Measurements from ENCODE around the gene SLC25A1. TPM values are rescaled to one million over a fixed set of nuclear protein-coding genes. Genes with fewer than 3 reads are reported as not detected.

Gene SLC25A1
- total and polyA plus RNA-seq, 2 experiments from 2014 or later: 141 to 242 TPM

DNA sequence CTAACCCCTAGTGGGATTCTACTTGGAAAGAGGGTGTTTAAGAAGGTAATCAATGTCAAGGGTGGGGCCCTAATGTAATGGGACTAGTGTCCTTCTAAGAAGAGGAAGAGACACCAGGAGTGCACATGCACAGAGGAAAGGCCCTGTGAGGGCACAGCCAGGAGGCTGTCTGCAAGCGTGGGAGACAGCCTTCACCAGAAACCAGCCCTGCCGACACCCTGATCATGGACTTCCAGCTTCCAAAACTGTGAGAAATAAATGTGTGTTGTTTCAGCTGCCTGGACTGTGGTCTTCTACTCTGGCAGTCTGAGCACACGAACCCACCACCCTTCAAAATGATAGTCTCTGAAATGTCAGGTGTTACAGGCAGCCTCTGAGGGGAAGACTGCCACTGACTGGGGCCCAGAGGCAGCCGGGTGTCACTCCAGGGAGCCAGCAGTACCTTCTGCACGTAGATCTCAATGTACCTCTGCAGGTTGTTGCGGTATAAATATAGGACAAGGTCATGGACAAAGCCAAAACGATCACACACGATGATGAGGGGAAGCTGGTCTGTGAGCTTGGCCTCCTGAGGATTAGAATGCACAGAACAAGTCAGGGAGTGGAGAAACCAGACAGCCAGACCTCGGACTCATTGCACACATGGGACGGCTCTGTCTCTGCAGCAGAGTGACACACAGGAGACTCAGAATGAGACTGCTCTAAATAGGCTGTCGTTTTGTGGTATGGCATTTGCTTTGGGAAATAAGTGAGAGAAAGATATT, 43.9 kb upstream of the SLC25A1 start:
- TF ChIP-seq, protein P1, sequence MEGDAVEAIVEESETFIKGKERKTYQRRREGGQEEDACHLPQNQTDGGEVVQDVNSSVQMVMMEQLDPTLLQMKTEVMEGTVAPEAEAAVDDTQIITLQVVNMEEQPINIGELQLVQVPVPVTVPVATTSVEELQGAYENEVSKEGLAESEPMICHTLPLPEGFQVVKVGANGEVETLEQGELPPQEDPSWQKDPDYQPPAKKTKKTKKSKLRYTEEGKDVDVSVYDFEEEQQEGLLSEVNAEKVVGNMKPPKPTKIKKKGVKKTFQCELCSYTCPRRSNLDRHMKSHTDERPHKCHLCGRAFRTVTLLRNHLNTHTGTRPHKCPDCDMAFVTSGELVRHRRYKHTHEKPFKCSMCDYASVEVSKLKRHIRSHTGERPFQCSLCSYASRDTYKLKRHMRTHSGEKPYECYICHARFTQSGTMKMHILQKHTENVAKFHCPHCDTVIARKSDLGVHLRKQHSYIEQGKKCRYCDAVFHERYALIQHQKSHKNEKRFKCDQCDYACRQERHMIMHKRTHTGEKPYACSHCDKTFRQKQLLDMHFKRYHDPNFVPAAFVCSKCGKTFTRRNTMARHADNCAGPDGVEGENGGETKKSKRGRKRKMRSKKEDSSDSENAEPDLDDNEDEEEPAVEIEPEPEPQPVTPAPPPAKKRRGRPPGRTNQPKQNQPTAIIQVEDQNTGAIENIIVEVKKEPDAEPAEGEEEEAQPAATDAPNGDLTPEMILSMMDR (conservative IDR thresholded peaks at IDR 0.05; ENCODE audit: low read depth in 2 of 2): no peak
- TF ChIP-seq, protein P2, sequence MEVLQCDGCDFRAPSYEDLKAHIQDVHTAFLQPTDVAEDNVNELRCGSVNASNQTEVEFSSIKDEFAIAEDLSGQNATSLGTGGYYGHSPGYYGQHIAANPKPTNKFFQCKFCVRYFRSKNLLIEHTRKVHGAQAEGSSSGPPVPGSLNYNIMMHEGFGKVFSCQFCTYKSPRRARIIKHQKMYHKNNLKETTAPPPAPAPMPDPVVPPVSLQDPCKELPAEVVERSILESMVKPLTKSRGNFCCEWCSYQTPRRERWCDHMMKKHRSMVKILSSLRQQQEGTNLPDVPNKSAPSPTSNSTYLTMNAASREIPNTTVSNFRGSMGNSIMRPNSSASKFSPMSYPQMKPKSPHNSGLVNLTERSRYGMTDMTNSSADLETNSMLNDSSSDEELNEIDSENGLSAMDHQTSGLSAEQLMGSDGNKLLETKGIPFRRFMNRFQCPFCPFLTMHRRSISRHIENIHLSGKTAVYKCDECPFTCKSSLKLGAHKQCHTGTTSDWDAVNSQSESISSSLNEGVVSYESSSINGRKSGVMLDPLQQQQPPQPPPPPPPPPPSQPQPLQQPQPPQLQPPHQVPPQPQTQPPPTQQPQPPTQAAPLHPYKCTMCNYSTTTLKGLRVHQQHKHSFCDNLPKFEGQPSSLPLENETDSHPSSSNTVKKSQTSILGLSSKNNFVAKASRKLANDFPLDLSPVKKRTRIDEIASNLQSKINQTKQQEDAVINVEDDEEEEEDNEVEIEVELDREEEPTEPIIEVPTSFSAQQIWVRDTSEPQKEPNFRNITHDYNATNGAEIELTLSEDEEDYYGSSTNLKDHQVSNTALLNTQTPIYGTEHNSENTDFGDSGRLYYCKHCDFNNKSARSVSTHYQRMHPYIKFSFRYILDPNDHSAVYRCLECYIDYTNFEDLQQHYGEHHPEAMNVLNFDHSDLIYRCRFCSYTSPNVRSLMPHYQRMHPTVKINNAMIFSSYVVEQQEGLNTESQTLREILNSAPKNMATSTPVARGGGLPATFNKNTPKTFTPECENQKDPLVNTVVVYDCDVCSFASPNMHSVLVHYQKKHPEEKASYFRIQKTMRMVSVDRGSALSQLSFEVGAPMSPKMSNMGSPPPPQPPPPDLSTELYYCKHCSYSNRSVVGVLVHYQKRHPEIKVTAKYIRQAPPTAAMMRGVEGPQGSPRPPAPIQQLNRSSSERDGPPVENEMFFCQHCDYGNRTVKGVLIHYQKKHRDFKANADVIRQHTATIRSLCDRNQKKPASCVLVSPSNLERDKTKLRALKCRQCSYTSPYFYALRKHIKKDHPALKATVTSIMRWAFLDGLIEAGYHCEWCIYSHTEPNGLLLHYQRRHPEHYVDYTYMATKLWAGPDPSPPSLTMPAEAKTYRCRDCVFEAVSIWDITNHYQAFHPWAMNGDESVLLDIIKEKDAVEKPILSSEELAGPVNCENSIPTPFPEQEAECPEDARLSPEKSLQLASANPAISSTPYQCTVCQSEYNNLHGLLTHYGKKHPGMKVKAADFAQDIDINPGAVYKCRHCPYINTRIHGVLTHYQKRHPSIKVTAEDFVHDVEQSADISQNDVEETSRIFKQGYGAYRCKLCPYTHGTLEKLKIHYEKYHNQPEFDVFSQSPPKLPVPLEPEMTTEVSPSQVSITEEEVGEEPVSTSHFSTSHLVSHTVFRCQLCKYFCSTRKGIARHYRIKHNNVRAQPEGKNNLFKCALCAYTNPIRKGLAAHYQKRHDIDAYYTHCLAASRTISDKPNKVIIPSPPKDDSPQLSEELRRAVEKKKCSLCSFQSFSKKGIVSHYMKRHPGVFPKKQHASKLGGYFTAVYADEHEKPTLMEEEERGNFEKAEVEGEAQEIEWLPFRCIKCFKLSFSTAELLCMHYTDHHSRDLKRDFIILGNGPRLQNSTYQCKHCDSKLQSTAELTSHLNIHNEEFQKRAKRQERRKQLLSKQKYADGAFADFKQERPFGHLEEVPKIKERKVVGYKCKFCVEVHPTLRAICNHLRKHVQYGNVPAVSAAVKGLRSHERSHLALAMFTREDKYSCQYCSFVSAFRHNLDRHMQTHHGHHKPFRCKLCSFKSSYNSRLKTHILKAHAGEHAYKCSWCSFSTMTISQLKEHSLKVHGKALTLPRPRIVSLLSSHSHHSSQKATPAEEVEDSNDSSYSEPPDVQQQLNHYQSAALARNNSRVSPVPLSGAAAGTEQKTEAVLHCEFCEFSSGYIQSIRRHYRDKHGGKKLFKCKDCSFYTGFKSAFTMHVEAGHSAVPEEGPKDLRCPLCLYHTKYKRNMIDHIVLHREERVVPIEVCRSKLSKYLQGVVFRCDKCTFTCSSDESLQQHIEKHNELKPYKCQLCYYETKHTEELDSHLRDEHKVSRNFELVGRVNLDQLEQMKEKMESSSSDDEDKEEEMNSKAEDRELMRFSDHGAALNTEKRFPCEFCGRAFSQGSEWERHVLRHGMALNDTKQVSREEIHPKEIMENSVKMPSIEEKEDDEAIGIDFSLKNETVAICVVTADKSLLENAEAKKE (CRISPR knock-in tag; IDR thresholded peaks at IDR 0.05): no peak
- TF ChIP-seq, protein P3, sequence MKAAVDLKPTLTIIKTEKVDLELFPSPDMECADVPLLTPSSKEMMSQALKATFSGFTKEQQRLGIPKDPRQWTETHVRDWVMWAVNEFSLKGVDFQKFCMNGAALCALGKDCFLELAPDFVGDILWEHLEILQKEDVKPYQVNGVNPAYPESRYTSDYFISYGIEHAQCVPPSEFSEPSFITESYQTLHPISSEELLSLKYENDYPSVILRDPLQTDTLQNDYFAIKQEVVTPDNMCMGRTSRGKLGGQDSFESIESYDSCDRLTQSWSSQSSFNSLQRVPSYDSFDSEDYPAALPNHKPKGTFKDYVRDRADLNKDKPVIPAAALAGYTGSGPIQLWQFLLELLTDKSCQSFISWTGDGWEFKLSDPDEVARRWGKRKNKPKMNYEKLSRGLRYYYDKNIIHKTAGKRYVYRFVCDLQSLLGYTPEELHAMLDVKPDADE (IDR thresholded peaks at IDR 0.05): no peak
- Mint-ChIP-seq H3K4me3 (no peak overlapping the region), H3K4me1 (peaks cover 12% of the 10 kb centered on the region), H3K27me3 (ENCODE audit: insufficient read depth, low read depth, poor library complexity) (peaks cover 4% of the 10 kb centered on the region), H3K36me3 (ENCODE audit: low read depth) (peaks cover 26% of the 10 kb centered on the region), H3K27ac (no peak overlapping the region), H3K9me3 (no peaks in the 10 kb centered on the region; the same call in 2 of the 3 replicates)
- DNase-seq (ENCODE audit: low spot score): no peak
- Histone ChIP-seq H3K27me3 (ENCODE audit: insufficient read depth) (no peaks in the 10 kb centered on the region), H3K9me2 (ENCODE audit: insufficient read depth) (0 out of 2 replicates have a peak, but pooled peaks cover 3% of the 10 kb centered on the region), H3K79me2 (replicated peaks; ENCODE audit: insufficient read depth) (no peaks in the 10 kb centered on the region), H3K27ac (ENCODE audit: low read depth) (no peak overlapping the region), H3K4me3 (no peak overlapping the region), H3K4me1 (ENCODE audit: insufficient read depth) (peaks cover 12% of the 10 kb centered on the region), H3K36me3 (ENCODE audit: insufficient read depth) (no peaks in the 10 kb centered on the region; the same call in 1 of the 2 replicates), H2AFZ (no peak overlapping the region), H3K4me2 (no peak overlapping the region), H3F3A (replicated peaks; ENCODE audit: low read depth) (no peaks in the 10 kb centered on the region), H4K20me1 (replicated peaks; ENCODE audit: insufficient read depth) (0 out of 2 replicates have a peak, but pooled peaks cover 3% of the 10 kb centered on the region)
- no peak for ATAC-seq

All from GM23338 (cell line).